GM19240 (cell line): Measurements from ENCODE around the gene ZFPL1.

Source experiments
- DNase-seq: peaks from one replicate; pipeline ENCODE4 v3.0.0; 2011; ENCODE audit warnings: low spot score; ENCODE audit not compliant: insufficient read length

ZFPL1 gene

DNA sequence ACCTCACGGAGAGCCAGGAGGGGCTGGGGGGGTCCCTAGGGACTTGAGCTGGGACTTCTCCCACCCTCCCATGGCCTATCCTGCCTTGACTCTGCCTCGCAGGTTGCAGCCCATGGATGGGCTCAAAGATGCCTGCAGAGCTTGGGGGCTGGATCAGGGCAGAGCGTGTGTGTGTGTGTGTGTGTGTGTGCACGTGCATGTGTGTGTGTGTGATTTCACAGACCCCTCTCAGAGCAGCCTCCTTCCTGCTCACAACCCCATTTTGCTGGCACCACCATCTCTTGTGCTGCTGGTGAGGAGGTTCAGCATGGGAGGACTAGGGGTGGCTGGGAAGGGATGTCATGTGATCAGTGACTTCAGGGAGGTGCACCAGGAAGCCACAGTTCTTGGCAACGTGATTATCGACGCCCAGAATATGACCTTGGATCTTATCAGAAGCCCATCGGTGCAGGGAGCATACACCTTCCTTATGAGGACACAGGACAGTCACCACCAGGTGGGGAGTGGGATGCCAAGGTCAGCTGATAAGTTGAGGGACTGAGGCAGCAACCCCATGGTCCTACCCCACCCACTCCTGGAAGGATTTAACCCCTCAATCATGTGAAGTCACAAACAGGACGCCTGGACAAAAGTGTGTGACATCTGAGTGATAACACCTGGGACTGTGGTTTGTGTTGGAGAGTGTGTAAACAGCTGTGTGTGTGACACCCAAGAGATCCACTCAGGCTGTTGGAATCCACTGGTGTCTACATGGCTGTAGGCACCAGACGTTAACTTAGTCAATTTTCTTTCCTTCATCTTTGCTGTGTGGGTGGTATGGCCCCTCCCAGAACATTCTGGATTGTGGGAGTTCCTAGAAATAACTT, 23.8 kb upstream of the ZFPL1 start:
- no peak for DNase-seq

DNA sequence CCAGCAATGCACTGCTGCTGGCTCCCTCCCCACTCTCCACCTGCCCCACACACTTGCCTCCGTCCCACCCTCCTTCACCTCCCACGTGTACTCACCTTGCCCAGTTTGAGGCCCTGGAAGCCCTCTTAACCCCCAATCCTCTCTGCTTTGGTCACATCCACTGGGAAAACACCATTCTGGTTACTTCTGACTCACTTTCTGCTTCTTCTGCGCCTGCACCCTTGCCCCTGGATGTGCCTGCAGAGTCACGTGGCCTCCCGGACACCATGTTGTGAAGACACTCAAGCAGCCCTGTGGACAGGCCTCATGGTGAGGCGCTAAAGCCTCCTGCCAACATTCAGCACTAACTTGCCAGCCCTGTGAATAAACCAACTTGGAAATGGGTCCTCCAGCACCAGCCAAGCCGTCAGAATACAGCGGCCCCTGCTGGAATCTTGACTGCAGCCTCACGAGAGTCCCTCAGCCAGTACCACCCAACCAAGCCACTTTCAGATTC, 23.1 kb upstream of the ZFPL1 start:
- no peak for DNase-seq

DNA sequence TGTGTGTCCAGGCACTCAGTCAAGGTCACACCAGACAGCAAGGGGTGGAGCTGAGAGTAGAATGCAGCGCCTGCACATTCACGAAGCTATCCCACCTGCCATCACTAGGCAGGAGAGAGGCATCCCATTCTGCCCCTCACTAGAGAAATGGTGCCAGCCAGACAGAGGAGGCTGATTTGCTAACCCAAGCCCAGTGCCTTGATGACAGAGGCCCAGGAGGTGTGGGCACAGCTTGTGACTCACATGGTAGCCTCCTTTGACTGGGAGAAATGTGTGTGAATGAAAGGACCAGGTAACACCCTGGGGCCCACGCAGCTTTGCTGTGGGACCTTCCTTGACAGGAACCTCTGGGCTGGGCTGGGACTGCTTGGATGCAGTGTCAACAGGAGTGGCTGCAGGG, 20.5 kb upstream of the ZFPL1 start:
- DNase-seq = no peak

DNA sequence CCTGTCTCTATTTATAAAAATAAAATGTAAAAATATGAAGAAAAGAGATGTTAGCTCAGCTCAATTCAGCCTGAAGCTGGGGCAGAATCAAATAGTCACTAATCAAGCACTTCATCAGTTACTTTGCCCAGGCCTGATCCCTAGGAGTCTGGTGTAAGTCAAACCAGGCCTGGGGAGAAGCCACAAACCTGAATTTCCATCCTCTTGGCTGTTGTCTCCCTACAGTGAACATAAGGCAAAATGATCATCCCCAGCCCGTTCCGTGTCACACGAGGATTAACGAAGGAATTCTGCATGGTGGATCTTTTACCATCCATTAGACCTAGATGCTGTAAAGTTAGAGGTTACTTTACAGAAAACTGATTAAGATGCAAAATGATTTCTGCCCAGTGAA, 19.2 kb upstream of the ZFPL1 start:
- DNase-seq = no peak

DNA sequence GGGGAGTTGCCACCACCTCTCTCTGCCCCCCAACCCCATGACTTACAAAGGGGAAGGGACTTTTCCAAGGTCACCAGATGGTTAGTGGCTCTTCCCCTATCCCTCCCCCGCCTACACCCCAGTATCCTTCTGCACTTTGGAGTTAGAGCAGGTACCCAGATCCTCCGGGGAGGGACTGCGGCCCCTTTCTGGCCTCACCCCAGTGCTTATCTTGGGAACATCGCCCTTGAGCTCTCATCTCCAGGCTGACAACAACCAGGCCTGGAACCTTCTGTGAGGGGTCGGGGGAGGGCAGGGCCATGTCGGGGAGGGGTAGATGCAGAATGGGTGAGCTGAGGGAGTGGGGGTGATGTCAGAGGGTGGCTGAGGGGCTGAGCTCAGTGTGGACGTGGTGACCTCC, 18.2 kb upstream of the ZFPL1 start:
- DNase-seq = no peak

- no peak for DNase-seq
Observed at GRCh38 chr11:65066315-65066714, 17.7 kb upstream of the ZFPL1 start.

DNA sequence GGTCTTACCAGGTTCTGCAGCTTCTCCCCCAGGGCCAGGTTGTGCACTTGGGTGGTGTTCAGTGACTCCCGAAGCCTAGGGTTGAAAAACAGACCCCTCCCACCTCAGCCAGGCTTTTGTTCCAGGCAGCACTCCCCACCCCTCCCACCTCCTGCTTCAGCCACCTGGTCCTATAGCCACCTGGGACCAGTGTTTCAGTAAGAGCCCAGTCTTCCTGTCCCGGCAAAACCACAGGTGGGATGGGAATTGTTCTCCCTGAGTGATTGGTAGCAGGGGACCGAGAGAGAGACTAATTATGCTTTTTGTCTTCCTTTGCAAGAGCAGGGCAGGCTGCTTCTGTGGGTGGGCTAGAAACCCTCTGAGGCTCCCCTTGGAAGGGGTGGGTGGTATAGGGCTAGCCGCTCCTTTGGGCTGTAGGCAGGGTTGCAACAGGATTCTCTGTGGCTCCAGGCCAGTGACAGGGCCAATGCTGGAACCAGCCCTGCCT, 17.2 kb upstream of the ZFPL1 start:
- no peak for DNase-seq

- no peak for DNase-seq
Observed at GRCh38 chr11:65067446-65067845, 16.6 kb upstream of the ZFPL1 start.

DNA sequence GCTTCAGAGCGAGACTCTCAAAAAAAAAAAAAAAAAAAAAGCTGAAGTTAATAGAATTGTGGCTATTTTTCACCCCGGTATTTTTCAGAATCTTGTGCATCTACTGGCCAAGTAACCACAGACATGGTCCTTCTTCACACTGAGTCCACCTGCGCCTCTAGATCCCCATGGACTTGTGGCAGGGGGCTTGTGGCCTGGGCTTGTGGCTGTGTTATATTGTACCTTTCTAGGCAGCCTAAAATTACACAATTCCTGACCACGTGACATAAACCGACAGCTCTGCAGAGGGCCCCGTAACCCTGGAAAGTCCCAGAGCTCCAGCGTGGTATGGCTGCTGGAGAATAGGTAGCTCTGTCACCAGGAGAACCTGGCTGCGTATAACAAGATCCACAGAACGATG, 14.8 kb upstream of the ZFPL1 start:
- DNase-seq = no peak

DNA sequence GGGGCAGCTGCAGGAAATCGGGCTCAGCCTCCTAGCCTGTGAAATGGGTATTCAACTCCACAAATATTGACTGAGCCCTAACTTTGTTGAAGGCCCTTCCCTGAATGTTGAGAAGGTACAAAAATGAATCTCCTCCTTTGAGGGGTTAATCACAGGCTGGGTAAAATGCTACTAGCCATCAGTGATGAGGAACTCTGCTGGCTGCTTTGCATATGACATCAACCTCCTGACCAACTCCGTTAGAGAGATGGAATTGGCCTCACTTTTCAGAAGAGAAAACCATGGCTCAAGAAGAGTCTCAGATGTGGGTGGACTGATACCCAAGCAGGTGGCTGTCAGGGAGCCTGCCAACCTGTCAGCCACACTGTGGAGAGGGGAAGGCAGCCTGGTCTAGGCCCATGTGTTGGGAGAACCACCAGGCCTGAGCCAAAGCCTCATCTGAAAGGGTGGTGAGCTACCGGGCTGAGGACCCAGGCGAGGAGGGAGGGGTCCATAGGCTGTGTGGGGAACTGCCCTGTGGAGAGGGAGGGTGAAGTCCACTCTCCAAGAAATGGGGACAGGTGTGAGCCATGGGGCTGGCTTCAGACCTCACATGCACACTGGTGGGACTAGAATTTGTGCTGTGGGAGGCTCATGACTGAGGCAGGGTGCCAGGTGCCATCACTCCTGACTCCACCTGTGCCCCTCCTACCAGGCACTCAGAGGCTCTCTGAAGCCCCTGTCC, 12.0 kb upstream of the ZFPL1 start:
- no peak for DNase-seq

GRCh38 chr11:65072631-65072966, 11.4 kb upstream of the ZFPL1 start:
- no peak for DNase-seq

GRCh38 chr11:65077451-65077850, 6.6 kb upstream of the ZFPL1 start:
- DNase-seq = no peak

DNA sequence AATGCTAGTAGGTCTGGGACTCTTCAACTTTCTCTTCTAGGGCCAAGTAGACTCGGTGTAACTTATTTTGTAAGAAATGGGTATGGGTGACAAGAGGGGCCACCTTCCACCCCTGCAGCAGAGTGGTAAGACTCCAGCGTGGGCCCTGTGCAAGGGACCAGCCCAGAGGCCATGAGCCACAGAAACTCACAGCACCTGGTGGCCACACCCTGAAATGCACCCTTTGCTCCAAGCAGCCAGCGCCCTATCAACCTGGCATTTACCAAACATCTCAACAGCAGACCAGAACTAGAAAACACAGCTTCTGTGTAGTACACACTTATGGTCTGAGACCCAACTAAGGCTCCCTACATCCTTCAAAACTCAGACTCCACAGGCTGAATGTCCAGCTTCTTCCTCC, 5.9 kb upstream of the ZFPL1 start:
- peak; percentile 53 for DNase-seq

- no peak for DNase-seq
Observed at GRCh38 chr11:65078786-65079342, 5.2 kb upstream of the ZFPL1 start.

GRCh38 chr11:65083134-65083833, 738 bp upstream of the ZFPL1 start:
- no peak for DNase-seq

- DNase-seq = no peak
Observed at GRCh38 chr11:65084598-65085375, 765 bp downstream of the ZFPL1 start.

- DNase-seq = no peak
Observed at GRCh38 chr11:65085446-65085845, 1.4 kb downstream of the ZFPL1 start.

DNA sequence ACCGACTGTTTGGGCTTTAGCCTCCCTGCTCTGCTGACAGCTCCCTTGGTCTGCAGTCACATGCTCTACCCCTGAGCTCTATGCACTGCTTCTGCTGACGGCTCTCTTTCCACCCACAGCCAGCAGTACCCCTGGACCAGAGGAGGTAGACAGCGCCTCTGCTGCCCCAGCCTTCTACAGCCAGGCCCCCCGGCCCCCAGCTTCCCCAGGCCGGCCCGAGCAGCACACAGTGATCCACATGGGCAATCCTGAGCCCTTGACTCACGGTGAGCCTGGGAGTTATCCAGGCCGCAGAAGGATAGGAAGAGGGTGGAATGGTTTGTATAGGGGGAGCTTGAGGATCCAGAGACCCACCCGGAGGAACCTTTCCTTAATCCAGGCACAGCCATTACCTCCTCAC, 2.8 kb downstream of the ZFPL1 start:
- DNase-seq = no peak

DNA sequence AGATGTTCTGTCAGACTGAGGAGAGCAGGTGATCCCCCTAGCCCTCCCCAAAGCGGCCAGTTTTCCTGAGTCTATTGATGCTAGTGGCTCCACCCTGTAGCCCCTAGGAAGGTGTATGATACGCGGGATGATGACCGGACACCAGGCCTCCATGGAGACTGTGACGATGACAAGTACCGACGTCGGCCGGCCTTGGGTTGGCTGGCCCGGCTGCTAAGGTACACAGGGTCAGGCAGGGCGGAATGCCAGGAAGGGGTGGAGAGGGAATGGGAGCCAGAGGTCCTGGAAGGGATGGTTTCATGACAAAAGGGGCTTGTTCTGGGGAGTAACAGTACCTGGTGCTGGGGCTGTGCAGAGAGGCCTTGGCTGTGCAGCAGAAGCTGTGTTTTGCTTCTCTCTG, 3.2 kb downstream of the ZFPL1 start:
- DNase-seq = no peak

GRCh38 chr11:65087827-65088226, 3.8 kb downstream of the ZFPL1 start:
- DNase-seq = no peak

DNA sequence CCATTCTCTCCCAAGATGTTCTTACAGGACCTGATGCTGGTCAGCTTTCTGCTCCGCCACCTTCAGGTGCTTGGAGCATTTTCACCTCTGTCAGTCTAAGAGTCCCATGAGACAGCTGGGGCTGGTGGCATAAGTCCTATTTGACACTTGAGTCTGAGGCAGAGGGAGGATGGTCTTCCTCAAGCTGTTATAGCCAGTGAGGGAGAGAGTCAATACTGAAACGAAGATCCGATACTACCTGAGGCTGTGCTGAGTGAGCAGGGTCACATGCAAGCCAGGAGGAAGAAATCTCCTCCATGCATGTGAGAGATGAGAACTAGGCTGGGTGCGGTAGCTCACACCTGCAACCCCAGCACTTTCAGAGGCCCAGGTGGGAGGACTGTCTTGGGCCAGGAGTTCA, 5.6 kb downstream of the ZFPL1 start:
- DNase-seq = no peak
